GM18858 (cell line): ENCODE results near the gene PROK1.
"Not testable (repeated sequence)": the region's sequence is repeated elsewhere in the genome, so short reads cannot be mapped to it uniquely, and the experiment has no call there.

Source experiments
- ATAC-seq: cut with Tn5 transposase; IDR thresholded peaks from one replicate; pipeline ENCODE4 v1.9.1; 2021; ENCODE audit not compliant: unreplicated experiment

Gene PROK1

GRCh38 chr1:110433213-110433612 lies 17.7 kb upstream of the PROK1 start:
- no peak for ATAC-seq

- ATAC-seq, result no peak
These were observed 17.1 kb upstream of the PROK1 start for GRCh38 chr1:110433803-110434202.

- no peak for ATAC-seq
These were observed 16.0 kb upstream of the PROK1 start for GRCh38 chr1:110434946-110435345.

- no peak for ATAC-seq
These were observed 14.3 kb upstream of the PROK1 start for GRCh38 chr1:110436635-110437034.

GRCh38 chr1:110437645-110438299 lies 13.2 kb upstream of the PROK1 start:
- not testable (repeated sequence) for ATAC-seq

GRCh38 chr1:110438893-110439292 lies 12.1 kb upstream of the PROK1 start:
- no peak for ATAC-seq

GRCh38 chr1:110439873-110440272 lies 11.1 kb upstream of the PROK1 start:
- ATAC-seq, result not testable (repeated sequence)

- ATAC-seq, result no peak
These were observed 10.1 kb upstream of the PROK1 start for GRCh38 chr1:110440877-110441276.

GRCh38 chr1:110441888-110442287 lies 9.1 kb upstream of the PROK1 start:
- ATAC-seq, result no peak

- ATAC-seq, result no peak
These were observed 7.5 kb upstream of the PROK1 start for GRCh38 chr1:110443451-110443850.

GRCh38 chr1:110444561-110444960 lies 6.4 kb upstream of the PROK1 start:
- ATAC-seq, result no peak

GRCh38 chr1:110449661-110450651 lies 993 bp upstream of the PROK1 start:
- no peak for ATAC-seq

- no peak for ATAC-seq
These were observed 1.4 kb downstream of the PROK1 start for GRCh38 chr1:110452330-110452729.

- ATAC-seq, result no peak
These were observed 2.9 kb downstream of the PROK1 start for GRCh38 chr1:110453829-110454228.

GRCh38 chr1:110454328-110454727 lies 3.4 kb downstream of the PROK1 start:
- ATAC-seq, result no peak

GRCh38 chr1:110455151-110455550 lies 4.2 kb downstream of the PROK1 start:
- no peak for ATAC-seq

GRCh38 chr1:110457206-110457605 lies 6.3 kb downstream of the PROK1 start:
- no peak for ATAC-seq

- no peak for ATAC-seq
These were observed 9.6 kb downstream of the PROK1 start for GRCh38 chr1:110460253-110461220.

- ATAC-seq, result no peak
These were observed 11.1 kb downstream of the PROK1 start for GRCh38 chr1:110462093-110462492.

- ATAC-seq, result no peak
These were observed 12.0 kb downstream of the PROK1 start for GRCh38 chr1:110462964-110463363.

GRCh38 chr1:110463725-110464124 lies 12.8 kb downstream of the PROK1 start:
- no peak for ATAC-seq
